GM10847 (cell line): ENCODE measurements around the gene SLX1A.
"Not testable (repeated sequence)": the region's sequence is repeated elsewhere in the genome, so short reads cannot be mapped to it uniquely, and the experiment has no call there.

Experiments used
- POLR2A ChIP-seq: IDR thresholded peaks from 2 replicates; pipeline ENCODE4 v1.6.1; 2011; ENCODE audit not compliant: insufficient read length; ENCODE audit errors: extremely low read depth

The SLX1A gene

DNA sequence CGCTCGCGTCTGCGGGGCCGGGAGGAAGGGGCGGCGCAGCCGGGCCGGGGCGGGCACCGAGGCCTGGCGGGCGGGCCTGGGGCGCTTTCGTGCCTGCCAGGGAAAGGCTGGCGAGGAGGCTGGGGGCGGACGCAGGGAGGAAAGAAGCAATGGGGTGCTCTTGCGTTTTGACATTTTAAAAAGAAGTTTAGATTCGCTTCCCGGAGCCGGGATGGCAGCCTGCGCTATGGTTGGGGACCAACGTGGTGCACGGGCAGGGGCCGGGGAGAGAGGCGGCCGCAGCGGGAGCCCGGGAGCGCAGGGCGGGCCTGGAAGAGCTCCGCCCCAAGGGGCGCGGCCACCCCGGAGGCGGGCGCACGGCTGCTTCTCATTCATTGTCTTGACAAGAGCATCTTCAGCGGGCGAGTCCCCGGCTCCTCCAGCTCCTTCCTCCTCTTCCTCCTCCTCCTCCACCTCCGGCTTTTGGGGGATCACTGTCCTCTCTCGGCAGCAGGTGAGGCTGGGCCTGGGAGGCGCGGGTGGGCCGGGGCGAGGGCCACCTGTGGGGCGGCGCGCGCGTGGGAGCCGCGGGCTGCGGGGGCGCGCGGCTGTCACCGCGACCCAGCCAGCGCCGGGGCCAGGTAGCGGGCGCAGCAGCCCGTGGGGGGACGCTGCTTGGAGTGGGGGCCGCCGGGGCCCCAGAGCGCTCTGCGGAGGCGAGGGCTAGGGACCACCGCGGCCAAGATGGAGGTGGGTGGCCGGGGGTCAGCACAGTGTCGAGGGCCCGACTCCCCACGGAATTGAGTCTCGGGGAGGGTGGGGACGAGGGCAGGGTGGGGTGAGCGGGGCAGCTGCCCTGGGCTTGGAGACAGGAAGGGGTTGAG is 10.2 kb upstream of the SLX1A start, which contains the start of gene CORO1A:
Gene CORO1A (plus strand): TSS at position 370 of the 863 bp plus-strand sequence. CDS start 1,608 bp downstream, outside the sequence.
- peak; percentile 91 for TF ChIP-seq POLR2A

GRCh38 chr16:30184096-30184890 is 9.4 kb upstream of the SLX1A start:
- TF ChIP-seq POLR2A, result peak; percentile 69

- peak; percentile 54 for TF ChIP-seq POLR2A
Measured at GRCh38 chr16:30184891-30185682, 8.6 kb upstream of the SLX1A start.

GRCh38 chr16:30185683-30186421 is 7.8 kb upstream of the SLX1A start:
- peak; percentile 27 for TF ChIP-seq POLR2A

DNA sequence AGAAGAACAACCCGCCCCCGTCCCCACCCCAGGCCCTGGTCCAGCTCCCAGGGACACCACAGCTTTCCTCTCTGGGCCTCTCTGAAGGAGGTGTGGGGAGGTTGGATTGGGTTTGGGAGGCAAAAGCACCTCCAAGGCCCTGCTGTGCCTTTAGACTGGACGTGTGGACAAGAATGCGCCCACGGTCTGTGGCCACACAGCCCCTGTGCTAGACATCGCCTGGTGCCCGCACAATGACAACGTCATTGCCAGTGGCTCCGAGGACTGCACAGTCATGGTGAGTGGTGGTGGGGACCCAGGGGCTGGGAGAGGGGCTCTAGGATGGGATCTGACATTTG is 7.3 kb upstream of the SLX1A start:
- TF ChIP-seq POLR2A, result no peak

- TF ChIP-seq POLR2A, result peak; percentile 15
Measured at GRCh38 chr16:30186782-30187555, 6.7 kb upstream of the SLX1A start.

- no peak for TF ChIP-seq POLR2A
Measured at GRCh38 chr16:30187556-30187865, 6.2 kb upstream of the SLX1A start.

- no peak for TF ChIP-seq POLR2A
Measured at GRCh38 chr16:30187971-30188561, 5.6 kb upstream of the SLX1A start.

- not testable (repeated sequence) for TF ChIP-seq POLR2A
Measured at GRCh38 chr16:30199049-30199448, 5.4 kb downstream of the SLX1A start, which contains the start of gene SULT1A3. Gene SULT1A3, plus strand, starts transcription at chr16:30199255. Its CDS starts 1,474 bp downstream, at chr16:30200729.
